ENCODE measurements around the gene UST. TPM values are rescaled to one million over a fixed set of nuclear protein-coding genes. Genes with fewer than 3 reads are reported as not detected.

UST gene
- polyA plus RNA-seq, 1 donor from 2014 or later, result 7.5 TPM

- no peak overlapping the region for H3K9ac ChIP-seq (ENCODE audit: low read length)
- no peaks in the 10 kb centered on the region for H3K9me2 ChIP-seq (ENCODE audit: insufficient read depth, low read length)
- H2AFZ ChIP-seq (ENCODE audit: low read depth, low read length), result no peak overlapping the region
- H3F3A ChIP-seq (ENCODE audit: insufficient read depth, low read length, poor library complexity, severe bottlenecking), result no peaks in the 10 kb centered on the region
- no peaks in the 10 kb centered on the region for H3K27me3 ChIP-seq (ENCODE audit: insufficient read depth, low read depth, low read length)
- no peaks in the 10 kb centered on the region for H3K9me3 ChIP-seq (ENCODE audit: low read length)
- H3K27ac ChIP-seq (ENCODE audit: low read length), result no peak overlapping the region
- H4K20me1 ChIP-seq (ENCODE audit: insufficient read depth), result no peaks in the 10 kb centered on the region
- no peak overlapping the region for H3K4me2 ChIP-seq (ENCODE audit: low read length)
- TF ChIP-seq MXI1 (conservative IDR thresholded peaks at IDR 0.05; ENCODE audit: poor library complexity, severe bottlenecking) (no peak), POLR2AphosphoS5 (IDR thresholded peaks at IDR 0.05) (no peak), CTCF (IDR thresholded peaks at IDR 0.05; ENCODE audit: poor library complexity, severe bottlenecking) (no peak), RAD21 (conservative IDR thresholded peaks at IDR 0.05) (no peak), TAF1 (IDR thresholded peaks at IDR 0.05; ENCODE audit: low read depth) (no peak), EP300 (conservative IDR thresholded peaks at IDR 0.05; ENCODE audit: poor library complexity, severe bottlenecking) (no peak), REST (IDR thresholded peaks at IDR 0.05; ENCODE audit: borderline replicate concordance) (no peak), EZH2 (IDR thresholded peaks at IDR 0.05; ENCODE audit: borderline replicate concordance, insufficient read depth, low read length, poor library complexity, severe bottlenecking) (no peak), SMC3 (conservative IDR thresholded peaks at IDR 0.05; ENCODE audit: poor library complexity) (no peak)
- no peaks in the 10 kb centered on the region for H3K36me3 ChIP-seq (ENCODE audit: insufficient read depth, low read length)
- H3K4me3 ChIP-seq (ENCODE audit: low read length), result no peak overlapping the region
- no peaks in the 10 kb centered on the region for H3K79me2 ChIP-seq (replicated peaks; ENCODE audit: insufficient read depth, low read length)
Measured at GRCh38 chr6:148825492-148825891, 78.7 kb downstream of the UST start.

- no peaks in the 10 kb centered on the region for H4K20me1 ChIP-seq (ENCODE audit: insufficient read depth)
- no peaks in the 10 kb centered on the region for H3K36me3 ChIP-seq (ENCODE audit: insufficient read depth, low read length)
- no peak overlapping the region for H3K27ac ChIP-seq (ENCODE audit: low read length)
- H3F3A ChIP-seq (ENCODE audit: insufficient read depth, low read length, poor library complexity, severe bottlenecking), result no peaks in the 10 kb centered on the region
- H3K27me3 ChIP-seq (ENCODE audit: insufficient read depth, low read depth, low read length), result no peaks in the 10 kb centered on the region
- H3K79me2 ChIP-seq (replicated peaks; ENCODE audit: insufficient read depth, low read length), result no peaks in the 10 kb centered on the region
- no peaks in the 10 kb centered on the region for H3K9me2 ChIP-seq (ENCODE audit: insufficient read depth, low read length)
- H2AFZ ChIP-seq (ENCODE audit: low read depth, low read length), result no peak overlapping the region
- no peak overlapping the region for H3K4me2 ChIP-seq (ENCODE audit: low read length)
- no peaks in the 10 kb centered on the region for H3K9me3 ChIP-seq (ENCODE audit: low read length)
- no peak overlapping the region for H3K4me3 ChIP-seq (ENCODE audit: low read length)
- no peak overlapping the region for H3K9ac ChIP-seq (ENCODE audit: low read length)
- TF ChIP-seq MXI1 (conservative IDR thresholded peaks at IDR 0.05; ENCODE audit: poor library complexity, severe bottlenecking) (no peak), RAD21 (conservative IDR thresholded peaks at IDR 0.05) (no peak), REST (IDR thresholded peaks at IDR 0.05; ENCODE audit: borderline replicate concordance) (no peak), CTCF (IDR thresholded peaks at IDR 0.05; ENCODE audit: poor library complexity, severe bottlenecking) (no peak), EP300 (conservative IDR thresholded peaks at IDR 0.05; ENCODE audit: poor library complexity, severe bottlenecking) (no peak), TAF1 (IDR thresholded peaks at IDR 0.05; ENCODE audit: low read depth) (no peak), EZH2 (IDR thresholded peaks at IDR 0.05; ENCODE audit: borderline replicate concordance, insufficient read depth, low read length, poor library complexity, severe bottlenecking) (no peak), SMC3 (conservative IDR thresholded peaks at IDR 0.05; ENCODE audit: poor library complexity) (no peak), POLR2AphosphoS5 (IDR thresholded peaks at IDR 0.05) (no peak)
Measured at GRCh38 chr6:148827416-148828045, 80.7 kb downstream of the UST start.
